IMR-90 (cell line): Measurements from ENCODE around the gene PDILT. TPM values are rescaled to one million over a fixed set of nuclear protein-coding genes. Genes with fewer than 3 reads are reported as not detected.
A peak's percentile ranks its signal among the peaks of the same experiment; 100 is the strongest.

Source experiments
- ATAC-seq: fragments of 200-7000 bp; cut with Tn5 transposase; 2 replicates; pipeline ENCODE4 v1.9.1; 2020; ENCODE audit warnings: low read depth, mild to moderate bottlenecking, moderate library complexity
- BruUV-seq: library from RNA; stranded (reverse); fragments of 400-500 nt; replicated peaks from 2 replicates; lab custom pipeline; 2021; lab: Mats Ljungman, UMichigan
- CTCF ChIA-PET: fragments of 300-600 bp; formaldehyde crosslinking; extraction: SDS; loops from one replicate; lab custom pipeline; 2021; ENCODE audit warnings: antibody characterized with exemption; lab: Yijun Ruan, JAX
- POLR2A ChIA-PET: fragments of 300-600 bp; sonication (Branson Sonifier 250); formaldehyde crosslinking; loops from one replicate; lab custom pipeline; 2022; ENCODE audit warnings: antibody characterized with exemption; ENCODE audit not compliant: unreplicated experiment; lab: Charles Lee
- DNase-seq: peaks from one replicate; pipeline ENCODE4 v3.0.0; 2013
- H2AFZ ChIP-seq: replicated peaks from 2 replicates; pipeline ENCODE3; 2013; ENCODE audit warnings: low read length, mild to moderate bottlenecking; ENCODE audit not compliant: poor library complexity
- H2AK5ac ChIP-seq: 2 replicates; pipeline ENCODE4 v1.6.1; 2013; ENCODE audit warnings: low read depth, low read length, inconsistent platforms
- H2AK9ac ChIP-seq: replicated peaks from 2 replicates; pipeline ENCODE3; 2013; ENCODE audit warnings: mild to moderate bottlenecking, low read depth, low read length, moderate library complexity; ENCODE audit not compliant: poor library complexity
- H2BK120ac ChIP-seq: 2 replicates; pipeline ENCODE4 v1.6.1; 2013; ENCODE audit warnings: low read depth, low read length, inconsistent platforms
- H2BK15ac ChIP-seq: 3 replicates; pipeline ENCODE4 v1.6.1; 2013; ENCODE audit warnings: low read depth, low read length, inconsistent platforms
- H2BK20ac ChIP-seq: 2 replicates; pipeline ENCODE4 v1.6.1; 2013; ENCODE audit warnings: low read depth, mild to moderate bottlenecking, inconsistent platforms, low read length, moderate library complexity
- H2BK5ac ChIP-seq: 2 replicates; pipeline ENCODE4 v1.6.1; 2013; ENCODE audit warnings: mild to moderate bottlenecking, low read depth, low read length, inconsistent platforms; ENCODE audit not compliant: poor library complexity, severe bottlenecking
- H3K14ac ChIP-seq: replicated peaks from 2 replicates; pipeline ENCODE4 v1.6.1; 2013; ENCODE audit warnings: low read depth, low read length, inconsistent platforms
- H3K18ac ChIP-seq: 2 replicates; pipeline ENCODE4 v1.6.1; 2013; ENCODE audit warnings: low read depth, low read length, control low read depth
- H3K23ac ChIP-seq: 2 replicates; pipeline ENCODE4 v1.6.1; 2013; ENCODE audit warnings: low read depth, low read length, inconsistent platforms
- H3K27ac ChIP-seq: 2 replicates; pipeline ENCODE4 v1.5.1; 2013; ENCODE audit warnings: mild to moderate bottlenecking, control low read depth, low read length; ENCODE audit not compliant: insufficient read depth
- H3K27me3 ChIP-seq: 2 replicates; pipeline ENCODE4 v1.6.1; 2013; ENCODE audit warnings: low read length; ENCODE audit not compliant: control insufficient read depth, insufficient read depth
- H3K36me3 ChIP-seq: 2 replicates; pipeline ENCODE4 v1.6.1; 2013; ENCODE audit warnings: low read length, mixed read lengths; ENCODE audit not compliant: control insufficient read depth, insufficient read depth
- H3K4ac ChIP-seq: 2 replicates; pipeline ENCODE4 v1.6.1; 2013; ENCODE audit warnings: low read depth, low read length, inconsistent platforms
- H3K4me1 ChIP-seq: 2 replicates; pipeline ENCODE4 v1.6.1; 2013; ENCODE audit warnings: low read length, mixed read lengths; ENCODE audit not compliant: control insufficient read depth, insufficient read depth
- H3K4me2 ChIP-seq: 2 replicates; pipeline ENCODE4 v1.6.1; 2013; ENCODE audit warnings: low read depth, mild to moderate bottlenecking, control low read depth, low read length, moderate library complexity
- H3K4me3 ChIP-seq: 2 replicates; pipeline ENCODE4 v1.5.1; 2013; ENCODE audit warnings: low read depth, mild to moderate bottlenecking, control low read depth, low read length, moderate library complexity; ENCODE audit not compliant: insufficient read depth
- H3K56ac ChIP-seq: 2 replicates; pipeline ENCODE4 v1.6.1; 2013; ENCODE audit warnings: low read length, inconsistent platforms; ENCODE audit not compliant: insufficient read depth; ENCODE audit errors: extremely low read depth
- H3K79me1 ChIP-seq, 2 experiments: 2 replicates each; pipeline ENCODE4 v1.6.1; 2013; ENCODE audit warnings: low read length in 2 of 2, inconsistent platforms in 1 of 2, low read depth in 1 of 2
- H3K9ac ChIP-seq: 2 replicates; pipeline ENCODE4 v1.6.1; 2013; ENCODE audit warnings: low read depth, low read length, control low read depth
- H3K9me1 ChIP-seq: 2 replicates; pipeline ENCODE4 v1.6.1; 2013; ENCODE audit warnings: low read length, inconsistent platforms; ENCODE audit not compliant: insufficient read depth
- H3K9me3 ChIP-seq: 2 replicates; pipeline ENCODE4 v1.6.1; 2013; ENCODE audit warnings: low read length; ENCODE audit not compliant: control insufficient read depth, insufficient read depth
- H4K20me1 ChIP-seq: 2 replicates; pipeline ENCODE4 v1.6.1; 2013; ENCODE audit warnings: low read length, inconsistent platforms; ENCODE audit not compliant: insufficient read depth
- H4K5ac ChIP-seq: 2 replicates; pipeline ENCODE4 v1.6.1; 2013; ENCODE audit warnings: mild to moderate bottlenecking, low read depth, low read length, control low read depth
- H4K8ac ChIP-seq, 2 experiments: 2 replicates each; pipeline ENCODE4 v1.6.1; 2013; ENCODE audit warnings: low read depth in 2 of 2, low read length in 2 of 2, control low read depth in 1 of 2, inconsistent platforms in 1 of 2
- H4K91ac ChIP-seq: 2 replicates; pipeline ENCODE4 v1.6.1; 2013; ENCODE audit warnings: low read depth, low read length, inconsistent platforms; ENCODE audit not compliant: insufficient read depth
- BHLHE40 ChIP-seq: fragments of 150-350 bp; IDR thresholded peaks from 2 replicates; pipeline ENCODE4 v1.6.1; 2016; ENCODE audit warnings: mild to moderate bottlenecking, low read depth, low read length
- CEBPB ChIP-seq: IDR thresholded peaks from 2 replicates; pipeline ENCODE4 v1.6.1; 2012; ENCODE audit warnings: low read depth, low read length, improper control_type of control experiment
- CHD1 ChIP-seq: IDR thresholded peaks from 2 replicates; pipeline ENCODE4 v1.6.1; 2012; ENCODE audit warnings: low read depth, low read length, improper control_type of control experiment
- FOS ChIP-seq: fragments of 150-350 bp; IDR thresholded peaks from 2 replicates; pipeline ENCODE4 v1.6.1; 2016; ENCODE audit warnings: low read depth, low read length
- MAFK ChIP-seq: IDR thresholded peaks from 2 replicates; pipeline ENCODE4 v1.6.1; 2012; ENCODE audit warnings: low read depth, low read length, improper control_type of control experiment
- MAZ ChIP-seq: IDR thresholded peaks from 2 replicates; pipeline ENCODE4 v1.6.1; 2012; ENCODE audit warnings: low read depth, mild to moderate bottlenecking, low read length, improper control_type of control experiment, moderate library complexity, borderline replicate concordance
- POLR2A ChIP-seq: IDR thresholded peaks from 2 replicates; pipeline ENCODE4 v1.6.1; 2012; ENCODE audit warnings: mild to moderate bottlenecking, low read depth, low read length
- RAD21 ChIP-seq: IDR thresholded peaks from 2 replicates; pipeline ENCODE4 v1.6.1; 2012; ENCODE audit warnings: low read length, improper control_type of control experiment
- RCOR1 ChIP-seq: IDR thresholded peaks from 2 replicates; pipeline ENCODE4 v1.6.1; 2012; ENCODE audit warnings: mild to moderate bottlenecking, low read length, improper control_type of control experiment; ENCODE audit not compliant: insufficient replicate concordance
- RFX5 ChIP-seq: IDR thresholded peaks from 2 replicates; pipeline ENCODE4 v1.8.0; 2012; ENCODE audit warnings: low read depth, mild to moderate bottlenecking, low read length, moderate library complexity
- SMC3 ChIP-seq: fragments of 150-350 bp; IDR thresholded peaks from 2 replicates; pipeline ENCODE4 v1.6.1; 2016; ENCODE audit warnings: low read depth, mild to moderate bottlenecking, antibody characterized with exemption, low read length, moderate library complexity
- WGBS, 2 experiments: methylation state at CpG; one replicate each; pipeline versions ENCODE4 v1.1.5 to v1.1.7; 2013; ENCODE audit warnings: missing lambda C conversion rate in 2 of 2; ENCODE audit not compliant: insufficient read length in 1 of 2; ENCODE audit errors: extremely low coverage in 2 of 2; 5-methylcytosine and 5-hydroxymethylcytosine counted together
- dilution Hi-C: fragments of 300-500 bp; cut with HindIII; formaldehyde crosslinking; loops from one replicate; pipeline ENCODE4 v1.14.3; 2018; ENCODE audit warnings: low sequenced_read_pairs; ENCODE audit not compliant: unreplicated experiment
- in situ Hi-C: fragments of 300-500 bp; cut with MboI; formaldehyde crosslinking; loops from 3 replicates; pipeline ENCODE4 v1.14.3; 2019; ENCODE audit warnings: low sequenced_read_pairs, inconsistent platforms, mixed read lengths
- intact Hi-C: fragments of 100-400 bp; cut with micrococcal nuclease; formaldehyde crosslinking; loops from 2 replicates; pipeline ENCODE4 v1.10.0; 2022
- polyA plus RNA-seq, 3 experiments: library from polyadenylated mRNA; depleted of rRNA; stranded (reverse); fragments of >200 nt; gene quantifications; 2 replicates each; pipeline ENCODE4 v1.2.3, GENCODE V29; 2012; ENCODE audit warnings: low replicate concordance in 1 of 3
- total RNA-seq: library from RNA; depleted of rRNA; stranded (reverse); fragments of >200 nt; gene quantifications from 2 replicates; pipeline ENCODE4 v1.2.3, GENCODE V29; 2012
- TF ChIP-seq, protein P1 (sequence below): fragments of 150-350 bp; IDR thresholded peaks from 2 replicates; pipeline ENCODE4 v1.6.1; 2017; ENCODE audit warnings: mild to moderate bottlenecking, antibody characterized with exemption, low read length, low read depth
- TF ChIP-seq, protein P2 (sequence below): fragments of 150-350 bp; IDR thresholded peaks from 2 replicates; pipeline ENCODE4 v1.6.1; 2016; ENCODE audit warnings: low read depth, mild to moderate bottlenecking, low read length, moderate library complexity, borderline replicate concordance
- TF ChIP-seq, protein P3 (sequence below): conservative IDR thresholded peaks from 2 replicates; pipeline ENCODE4 v1.5.1; 2012; ENCODE audit warnings: mild to moderate bottlenecking, low read depth, low read length, improper control_type of control experiment

PDILT gene
- total and polyA plus RNA-seq, 2 of the 4 experiments (the other 2 are of a cell fraction): not detected

DNA sequence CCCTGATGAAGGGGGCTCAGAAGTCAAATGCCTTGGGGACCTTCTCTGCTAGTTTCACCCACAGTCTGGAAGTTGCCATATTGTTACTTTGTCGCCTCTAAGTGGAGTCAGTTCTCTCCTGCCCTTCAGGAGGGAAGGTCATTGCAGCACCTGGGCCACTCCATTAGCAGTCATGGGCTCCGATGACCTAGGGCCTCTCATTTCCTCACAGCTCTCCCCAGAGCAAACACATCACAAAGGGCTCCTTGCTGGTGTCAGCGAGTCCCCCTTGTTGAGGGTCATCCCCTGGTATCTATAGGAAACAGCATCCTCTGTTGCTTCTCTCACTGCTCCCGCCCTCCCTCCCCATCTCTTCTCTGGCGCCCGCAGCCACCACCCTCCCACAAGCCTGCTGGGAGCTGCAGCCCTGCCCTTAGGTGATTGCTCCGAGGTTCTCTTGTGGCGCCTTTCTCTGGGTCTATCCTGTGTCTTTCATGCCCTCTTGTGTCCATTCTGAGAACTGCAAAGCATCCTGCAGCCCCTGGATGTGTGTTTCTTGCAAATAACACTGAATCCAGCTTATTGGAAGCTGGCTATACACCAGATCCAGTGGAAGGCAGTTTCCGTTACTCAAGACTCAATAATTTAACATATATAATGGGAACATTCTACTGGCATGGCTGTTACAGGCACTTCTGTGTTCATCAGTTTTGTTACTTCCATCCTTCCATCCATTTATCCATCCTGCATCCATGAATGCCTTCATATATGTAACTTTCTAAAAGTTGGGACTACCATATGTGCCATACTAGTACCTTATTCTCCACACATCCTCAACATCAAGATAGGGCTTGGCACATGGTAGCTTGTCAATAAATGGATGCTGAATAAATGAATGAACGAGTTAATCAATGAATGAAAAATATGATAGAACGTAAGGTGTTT is 21.2 kb downstream of the PDILT start:
- no peak overlapping the region for H2AK5ac ChIP-seq
- H4K91ac ChIP-seq: no peak overlapping the region
- H3K9me3 ChIP-seq: no peaks in the 10 kb centered on the region
- no peaks in the 10 kb centered on the region for H3K79me1 ChIP-seq
- no peak overlapping the region for H2BK15ac ChIP-seq
- H3K36me3 ChIP-seq: no peaks in the 10 kb centered on the region
- H2BK120ac ChIP-seq: no peak overlapping the region
- ChIA-PET CTCF (interaction anchor here (0.6 to 6.1 kb wide), 9 partner anchors 11 to 824 kb away, joined by 3 to 76 read pairs (median 4); no protein-coding TSS in a partner anchor), POLR2A (no interaction called here)
- DNase-seq (peak; percentile 54), ATAC-seq (peak; percentile 96)
- H2AK9ac ChIP-seq: no peak overlapping the region
- H3K18ac ChIP-seq: no peak overlapping the region
- H4K8ac ChIP-seq: no peak overlapping the region
- no peaks in the 10 kb centered on the region for H3K4me1 ChIP-seq
- no TSS peak for BruUV-seq
- intact Hi-C loops: loop anchor here (2.0 to 10.0 kb wide), 2 partner anchors 485 to 799 kb away; no protein-coding TSS in a partner anchor
- H3K27ac ChIP-seq: no peak overlapping the region
- no peak overlapping the region for H3K4ac ChIP-seq
- in situ Hi-C loops: loop anchor here (5.0 to 25.0 kb wide), 2 partner anchors 476 to 771 kb away; no protein-coding TSS in a partner anchor
- H3K4me2 ChIP-seq: no peak overlapping the region
- no peaks in the 10 kb centered on the region for H3K9me1 ChIP-seq
- dilution Hi-C loops: no loop called here
- no peak overlapping the region for H3K56ac ChIP-seq
- WGBS, 2 experiments: 0% methylated on average over 4 of the region's 11 CpGs; no CpG with 5 or more reads in 1 of the 2 experiments
- no peak overlapping the region for H2AFZ ChIP-seq
- no peaks in the 10 kb centered on the region for H3K27me3 ChIP-seq
- H4K5ac ChIP-seq: no peak overlapping the region
- no peak overlapping the region for H3K23ac ChIP-seq
- no peak overlapping the region for H3K14ac ChIP-seq
- no peak overlapping the region for H3K4me3 ChIP-seq
- no peak overlapping the region for H3K9ac ChIP-seq
- no peaks in the 10 kb centered on the region for H4K20me1 ChIP-seq
- H2BK20ac ChIP-seq: no peak overlapping the region
- H2BK5ac ChIP-seq: no peak overlapping the region
- TF ChIP-seq MAFK (no peak), CEBPB (no peak), SMC3 (peak; percentile 46), MAZ (no peak), FOS (no peak), RCOR1 (no peak), POLR2A (no peak), CHD1 (no peak), BHLHE40 (no peak), RAD21 (peak; percentile 60), RFX5 (no peak)
- TF ChIP-seq, protein P1, sequence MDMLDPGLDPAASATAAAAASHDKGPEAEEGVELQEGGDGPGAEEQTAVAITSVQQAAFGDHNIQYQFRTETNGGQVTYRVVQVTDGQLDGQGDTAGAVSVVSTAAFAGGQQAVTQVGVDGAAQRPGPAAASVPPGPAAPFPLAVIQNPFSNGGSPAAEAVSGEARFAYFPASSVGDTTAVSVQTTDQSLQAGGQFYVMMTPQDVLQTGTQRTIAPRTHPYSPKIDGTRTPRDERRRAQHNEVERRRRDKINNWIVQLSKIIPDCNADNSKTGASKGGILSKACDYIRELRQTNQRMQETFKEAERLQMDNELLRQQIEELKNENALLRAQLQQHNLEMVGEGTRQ: no peak
- TF ChIP-seq, protein P2, sequence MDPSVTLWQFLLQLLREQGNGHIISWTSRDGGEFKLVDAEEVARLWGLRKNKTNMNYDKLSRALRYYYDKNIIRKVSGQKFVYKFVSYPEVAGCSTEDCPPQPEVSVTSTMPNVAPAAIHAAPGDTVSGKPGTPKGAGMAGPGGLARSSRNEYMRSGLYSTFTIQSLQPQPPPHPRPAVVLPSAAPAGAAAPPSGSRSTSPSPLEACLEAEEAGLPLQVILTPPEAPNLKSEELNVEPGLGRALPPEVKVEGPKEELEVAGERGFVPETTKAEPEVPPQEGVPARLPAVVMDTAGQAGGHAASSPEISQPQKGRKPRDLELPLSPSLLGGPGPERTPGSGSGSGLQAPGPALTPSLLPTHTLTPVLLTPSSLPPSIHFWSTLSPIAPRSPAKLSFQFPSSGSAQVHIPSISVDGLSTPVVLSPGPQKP: no peak
- TF ChIP-seq, protein P3, sequence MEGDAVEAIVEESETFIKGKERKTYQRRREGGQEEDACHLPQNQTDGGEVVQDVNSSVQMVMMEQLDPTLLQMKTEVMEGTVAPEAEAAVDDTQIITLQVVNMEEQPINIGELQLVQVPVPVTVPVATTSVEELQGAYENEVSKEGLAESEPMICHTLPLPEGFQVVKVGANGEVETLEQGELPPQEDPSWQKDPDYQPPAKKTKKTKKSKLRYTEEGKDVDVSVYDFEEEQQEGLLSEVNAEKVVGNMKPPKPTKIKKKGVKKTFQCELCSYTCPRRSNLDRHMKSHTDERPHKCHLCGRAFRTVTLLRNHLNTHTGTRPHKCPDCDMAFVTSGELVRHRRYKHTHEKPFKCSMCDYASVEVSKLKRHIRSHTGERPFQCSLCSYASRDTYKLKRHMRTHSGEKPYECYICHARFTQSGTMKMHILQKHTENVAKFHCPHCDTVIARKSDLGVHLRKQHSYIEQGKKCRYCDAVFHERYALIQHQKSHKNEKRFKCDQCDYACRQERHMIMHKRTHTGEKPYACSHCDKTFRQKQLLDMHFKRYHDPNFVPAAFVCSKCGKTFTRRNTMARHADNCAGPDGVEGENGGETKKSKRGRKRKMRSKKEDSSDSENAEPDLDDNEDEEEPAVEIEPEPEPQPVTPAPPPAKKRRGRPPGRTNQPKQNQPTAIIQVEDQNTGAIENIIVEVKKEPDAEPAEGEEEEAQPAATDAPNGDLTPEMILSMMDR: peak; percentile 67
